Superior temporal gyrus (tissue), 1 donor: Measurements from ENCODE around the gene GPRC6A.

Experiments
- DNase-seq: peaks from one replicate; pipeline ENCODE4 v3.0.0-alpha.2; 2016; ENCODE audit errors: extremely low spot score

GPRC6A gene

GRCh38 chr6:116779573-116780164 is 49.2 kb downstream of the GPRC6A start:
- peak; percentile 80 for DNase-seq

GRCh38 chr6:116773886-116774285 is 55.0 kb downstream of the GPRC6A start:
- no peak for DNase-seq

- no peak for DNase-seq
Measured at GRCh38 chr6:116772450-116772849, 56.4 kb downstream of the GPRC6A start.

- no peak for DNase-seq
Measured at GRCh38 chr6:116767715-116768114, 61.2 kb downstream of the GPRC6A start.

GRCh38 chr6:116766506-116767176 is 62.2 kb downstream of the GPRC6A start:
- DNase-seq, result no peak

GRCh38 chr6:116764961-116765841 is 63.7 kb downstream of the GPRC6A start, which contains the start of gene FAM162B:
FAM162B (minus strand) TSS chr6:116765719; CDS start chr6:116765576, 143 bp downstream.
- no peak for DNase-seq

- DNase-seq, result no peak
Measured at GRCh38 chr6:116764629-116764960, 64.3 kb downstream of the GPRC6A start.

- DNase-seq, result no peak
Measured at GRCh38 chr6:116763906-116764628, 64.8 kb downstream of the GPRC6A start.

- DNase-seq, result no peak
Measured at GRCh38 chr6:116763048-116763447, 65.8 kb downstream of the GPRC6A start.

GRCh38 chr6:116762235-116762634 is 66.6 kb downstream of the GPRC6A start:
- no peak for DNase-seq

- DNase-seq, result no peak
Measured at GRCh38 chr6:116761779-116762178, 67.1 kb downstream of the GPRC6A start.

- no peak for DNase-seq
Measured at GRCh38 chr6:116745176-116745575, 83.7 kb downstream of the GPRC6A start.
